HCT116 (cell line): ENCODE measurements around the gene CSF2RB. TPM values are rescaled to one million over a fixed set of nuclear protein-coding genes. Genes with fewer than 3 reads are reported as not detected.

ENCODE experiments used
- ATAC-seq: fragments of 200-7000 bp; cut with Tn5 transposase; 2 replicates; pipeline ENCODE4 v1.9.1; 2020; ENCODE audit warnings: mild to moderate bottlenecking, moderate library complexity
- BruUV-seq: library from RNA; stranded (reverse); fragments of 400-500 nt; replicated peaks from 2 replicates; lab custom pipeline; 2021; lab: Mats Ljungman, UMichigan
- CTCF ChIA-PET: fragments of 300-600 bp; sonication (Branson Sonifier 250); formaldehyde crosslinking; loops from one replicate; lab custom pipeline; 2021; ENCODE audit warnings: antibody characterized with exemption; lab: Charles Lee
- POLR2A ChIA-PET: fragments of 300-600, 350-600 bp; sonication (Branson Sonifier 250); formaldehyde crosslinking; loops from one replicate; lab custom pipeline; 2021; ENCODE audit warnings: antibody characterized with exemption; lab: Charles Lee
- RAD21 ChIA-PET, 2 experiments: fragments of 300-600 bp; sonication (Branson Sonifier 250); formaldehyde crosslinking; loops; one replicate each; lab custom pipeline; 2023; ENCODE audit warnings: low total read pairs in 2 of 2; ENCODE audit not compliant: uncharacterized antibody in 2 of 2, unreplicated experiment in 2 of 2, low non-redundant PET in 1 of 2; lab: Charles Lee
- DNase-seq: peaks from one replicate; pipeline ENCODE4 v3.0.0-alpha.2; 2010; ENCODE audit warnings: low read depth, low spot score
- H2AFZ ChIP-seq: fragments of 200-600 bp; shearing (Covaris generic), sonication (generic); 2 replicates; pipeline ENCODE4 v1.6.1; 2017; ENCODE audit warnings: low read depth, mixed run types, mixed read lengths, antibody characterized with exemption, low read length; ENCODE audit not compliant: poor library complexity, severe bottlenecking
- H3K27ac ChIP-seq: 2 replicates; pipeline ENCODE4 v1.5.1; 2012; ENCODE audit warnings: low read depth, low read length
- H3K27me3 ChIP-seq: fragments of 200-600 bp; sonication (generic); 2 replicates; pipeline ENCODE4 v1.6.1; 2016; ENCODE audit warnings: mixed run types, low read length, mixed read lengths; ENCODE audit not compliant: insufficient read depth
- H3K36me3 ChIP-seq, 2 experiments: fragments of 200-500 bp in 1 of 2; fragments of 200-600 bp in 1 of 2; sonication (Bioruptor generic) in 1 of 2; sonication (generic) in 1 of 2; 2 replicates each; pipeline versions ENCODE4 v1.5.1 to v1.6.1; 2014 to 2016; ENCODE audit warnings: low read length in 2 of 2, inconsistent platforms in 1 of 2, mixed read lengths in 1 of 2, mixed run types in 1 of 2; ENCODE audit not compliant: insufficient read depth in 2 of 2, control insufficient read depth in 1 of 2
- H3K4me1 ChIP-seq, 2 experiments: fragments of 200-600 bp in 1 of 2; sonication (generic) in 1 of 2; 2 replicates each; pipeline versions ENCODE4 v1.5.1 to v1.6.1; 2012 to 2017; ENCODE audit warnings: low read length in 2 of 2, inconsistent platforms in 1 of 2, mild to moderate bottlenecking in 1 of 2, mixed read lengths in 1 of 2, mixed run types in 1 of 2, moderate library complexity in 1 of 2; ENCODE audit not compliant: insufficient read depth in 2 of 2, control insufficient read depth in 1 of 2
- H3K4me2 ChIP-seq: fragments of 200-600 bp; sonication (generic); 2 replicates; pipeline ENCODE4 v1.6.1; 2017; ENCODE audit warnings: mixed run types, low read length, mixed read lengths
- H3K4me3 ChIP-seq, 2 experiments: fragments of 200-600 bp in 1 of 2; sonication (generic) in 1 of 2; replicated peaks in 1 of 2; 2 replicates each; pipeline ENCODE4 v1.5.1; 2011 to 2016; ENCODE audit warnings: low read length in 2 of 2, control low read depth in 1 of 2, low read depth in 1 of 2, mild to moderate bottlenecking in 1 of 2, mixed read lengths in 1 of 2, mixed run types in 1 of 2
- H3K79me2 ChIP-seq: fragments of 200-600 bp; sonication (generic); 2 replicates; pipeline ENCODE4 v1.6.1; 2017; ENCODE audit warnings: mild to moderate bottlenecking, mixed run types, low read length, moderate library complexity, mixed read lengths; ENCODE audit not compliant: insufficient read depth
- H3K9ac ChIP-seq: fragments of 200-600 bp; sonication (generic); 2 replicates; pipeline ENCODE4 v1.6.1; 2016; ENCODE audit warnings: low read length, mixed read lengths
- H3K9me2 ChIP-seq: fragments of 200-600 bp; sonication (generic), shearing (Covaris generic); 2 replicates; pipeline ENCODE4 v1.6.1; 2017; ENCODE audit warnings: mixed run types, mild to moderate bottlenecking, moderate library complexity; ENCODE audit not compliant: insufficient read depth
- H3K9me3 ChIP-seq, 2 experiments: fragments of 200-500 bp in 1 of 2; fragments of 200-600 bp in 1 of 2; sonication (Bioruptor generic) in 1 of 2; sonication (generic) in 1 of 2; 2 replicates each; pipeline ENCODE4 v1.6.1; 2014 to 2017; ENCODE audit warnings: low read length in 2 of 2, mixed read lengths in 2 of 2, inconsistent platforms in 1 of 2, low read depth in 1 of 2, mild to moderate bottlenecking in 1 of 2, mixed run types in 1 of 2, moderate library complexity in 1 of 2; ENCODE audit not compliant: control insufficient read depth in 1 of 2, insufficient read depth in 1 of 2
- H4K20me1 ChIP-seq: fragments of 200-600 bp; sonication (generic), shearing (Covaris generic); 2 replicates; pipeline ENCODE4 v1.6.1; 2017; ENCODE audit warnings: mixed run types, mild to moderate bottlenecking, moderate library complexity; ENCODE audit not compliant: insufficient read depth
- CBX3 ChIP-seq: IDR thresholded peaks from 2 replicates; pipeline ENCODE4 v1.6.1; 2012; ENCODE audit warnings: low read depth
- CEBPB ChIP-seq: IDR thresholded peaks from 2 replicates; pipeline ENCODE4 v1.6.1; 2012; ENCODE audit warnings: low read depth
- EGR1 ChIP-seq: IDR thresholded peaks from 2 replicates; pipeline ENCODE4 v1.6.1; 2012; ENCODE audit warnings: low read depth
- ELF1 ChIP-seq: IDR thresholded peaks from 2 replicates; pipeline ENCODE4 v1.6.1; 2012; ENCODE audit warnings: low read depth, borderline replicate concordance
- EZH2 ChIP-seq: fragments of 200-600 bp; sonication (generic); IDR thresholded peaks from 2 replicates; pipeline ENCODE4 v1.6.1; 2017; ENCODE audit warnings: antibody characterized with exemption, mixed run types
- JUND ChIP-seq: IDR thresholded peaks from 2 replicates; pipeline ENCODE4 v1.6.1; 2012
- MAX ChIP-seq: IDR thresholded peaks from 2 replicates; pipeline ENCODE4 v1.6.1; 2012
- POLR2AphosphoS5 ChIP-seq: IDR thresholded peaks from 2 replicates; pipeline ENCODE4 v1.6.1; 2011; ENCODE audit warnings: mild to moderate bottlenecking, low read depth, low read length, moderate library complexity
- RAD21 ChIP-seq: IDR thresholded peaks from 2 replicates; pipeline ENCODE4 v1.6.1; 2012; ENCODE audit warnings: low read depth, mild to moderate bottlenecking
- SRF ChIP-seq: IDR thresholded peaks from 2 replicates; pipeline ENCODE4 v1.6.1; 2012; ENCODE audit warnings: low read depth
- YY1 ChIP-seq: IDR thresholded peaks from 2 replicates; pipeline ENCODE4 v1.6.1; 2011; ENCODE audit warnings: low read length, low read depth, moderate library complexity, mild to moderate bottlenecking; ENCODE audit not compliant: insufficient replicate concordance; ENCODE audit errors: extremely low read depth
- ZFX ChIP-seq: fragments of 450-650 bp; IDR thresholded peaks from 2 replicates; pipeline ENCODE4 v1.6.1; 2017
- ZNF274 ChIP-seq: fragments of 200-500 bp; sonication (Bioruptor generic); IDR thresholded peaks from 2 replicates; pipeline ENCODE4 v1.6.1; 2014; ENCODE audit warnings: mild to moderate bottlenecking, low read depth, low read length, inconsistent platforms
- intact Hi-C: fragments of 100-400 bp; cut with micrococcal nuclease; formaldehyde crosslinking; loops from 2 replicates; pipeline ENCODE4 v1.10.0; 2022
- total RNA-seq: library from RNA; stranded (reverse); gene quantifications from one replicate; pipeline ENCODE4 v1.2.1, GENCODE V29; 2021; ENCODE audit not compliant: unreplicated experiment
- TF ChIP-seq, protein P1 (sequence below): IDR thresholded peaks from 2 replicates; pipeline ENCODE4 v1.6.1; 2012; ENCODE audit warnings: low read depth
- TF ChIP-seq, protein P2 (sequence below): IDR thresholded peaks from 2 replicates; pipeline ENCODE4 v1.6.1; 2011; ENCODE audit warnings: mild to moderate bottlenecking, low read length, moderate library complexity; ENCODE audit not compliant: insufficient replicate concordance; ENCODE audit errors: extremely low read depth
- TF ChIP-seq, protein P3 (sequence below): IDR thresholded peaks from 2 replicates; pipeline ENCODE4 v1.6.1; 2012

CSF2RB gene
- total RNA-seq, 1 experiment from 2014 or later, result 0.10 TPM

DNA sequence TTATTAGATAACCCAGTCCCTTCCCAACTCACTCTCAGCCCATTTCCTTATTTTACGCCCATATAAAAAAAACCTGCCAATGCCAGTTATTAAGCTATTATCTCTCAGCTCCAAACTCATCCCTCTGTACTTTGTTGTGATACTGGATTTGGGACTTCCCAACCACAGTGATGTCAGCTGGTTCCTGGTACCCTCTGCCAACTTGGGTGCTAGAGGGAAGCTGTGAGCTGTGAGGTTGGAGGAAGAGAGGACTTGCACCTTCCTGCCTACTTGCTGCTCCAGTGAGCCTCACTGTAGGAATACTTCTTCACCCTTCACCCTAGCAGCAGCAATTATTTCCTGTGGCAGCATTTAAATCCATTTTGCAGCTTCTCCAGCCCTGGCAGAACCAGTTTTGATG, 19.2 kb upstream of the CSF2RB start:
- ATAC-seq, result no peak
- DNase-seq, result no peak
- H3K9me2 ChIP-seq, result no peaks in the 10 kb centered on the region
- H2AFZ ChIP-seq, result no peak overlapping the region
- no peaks in the 10 kb centered on the region for H3K79me2 ChIP-seq
- ChIA-PET POLR2A (no interaction called here), CTCF (no interaction called here), RAD21 (no interaction called here)
- no peaks in the 10 kb centered on the region for H3K4me1 ChIP-seq
- intact Hi-C loops, result no loop called here
- H4K20me1 ChIP-seq, result no peaks in the 10 kb centered on the region
- no peaks in the 10 kb centered on the region for H3K36me3 ChIP-seq
- no peaks in the 10 kb centered on the region for H3K9me3 ChIP-seq
- no peak overlapping the region for H3K27ac ChIP-seq
- H3K4me3 ChIP-seq, result no peak overlapping the region
- BruUV-seq, result no TSS peak
- H3K9ac ChIP-seq, result no peak overlapping the region
- H3K4me2 ChIP-seq, result no peak overlapping the region
- peaks cover 19% of the 10 kb centered on the region for H3K27me3 ChIP-seq
- TF ChIP-seq EGR1 (no peak), CBX3 (no peak), RAD21 (no peak), SRF (no peak), POLR2AphosphoS5 (no peak), ZNF274 (no peak), ZFX (no peak), EZH2 (no peak)

- Histone ChIP-seq H3K9me3 (no peaks in the 10 kb centered on the region; a peak in 1 of 4 replicates), H3K27ac (no peak overlapping the region), H3K9me2 (no peaks in the 10 kb centered on the region), H3K9ac (no peak overlapping the region), H3K27me3 (peaks cover 19% of the 10 kb centered on the region), H3K4me1 (no peaks in the 10 kb centered on the region), H3K4me2 (no peak overlapping the region), H3K4me3 (no peak overlapping the region), H2AFZ (no peak overlapping the region), H3K79me2 (no peaks in the 10 kb centered on the region), H4K20me1 (no peaks in the 10 kb centered on the region), H3K36me3 (no peaks in the 10 kb centered on the region)
- no peak for ATAC-seq
- POLR2A ChIA-PET, result no interaction called here
- CTCF ChIA-PET, result no interaction called here
- TF ChIP-seq JUND (no peak), SRF (no peak), CEBPB (no peak), ZFX (no peak), ELF1 (no peak), YY1 (no peak), MAX (no peak), EGR1 (no peak)
- TF ChIP-seq, protein P1, sequence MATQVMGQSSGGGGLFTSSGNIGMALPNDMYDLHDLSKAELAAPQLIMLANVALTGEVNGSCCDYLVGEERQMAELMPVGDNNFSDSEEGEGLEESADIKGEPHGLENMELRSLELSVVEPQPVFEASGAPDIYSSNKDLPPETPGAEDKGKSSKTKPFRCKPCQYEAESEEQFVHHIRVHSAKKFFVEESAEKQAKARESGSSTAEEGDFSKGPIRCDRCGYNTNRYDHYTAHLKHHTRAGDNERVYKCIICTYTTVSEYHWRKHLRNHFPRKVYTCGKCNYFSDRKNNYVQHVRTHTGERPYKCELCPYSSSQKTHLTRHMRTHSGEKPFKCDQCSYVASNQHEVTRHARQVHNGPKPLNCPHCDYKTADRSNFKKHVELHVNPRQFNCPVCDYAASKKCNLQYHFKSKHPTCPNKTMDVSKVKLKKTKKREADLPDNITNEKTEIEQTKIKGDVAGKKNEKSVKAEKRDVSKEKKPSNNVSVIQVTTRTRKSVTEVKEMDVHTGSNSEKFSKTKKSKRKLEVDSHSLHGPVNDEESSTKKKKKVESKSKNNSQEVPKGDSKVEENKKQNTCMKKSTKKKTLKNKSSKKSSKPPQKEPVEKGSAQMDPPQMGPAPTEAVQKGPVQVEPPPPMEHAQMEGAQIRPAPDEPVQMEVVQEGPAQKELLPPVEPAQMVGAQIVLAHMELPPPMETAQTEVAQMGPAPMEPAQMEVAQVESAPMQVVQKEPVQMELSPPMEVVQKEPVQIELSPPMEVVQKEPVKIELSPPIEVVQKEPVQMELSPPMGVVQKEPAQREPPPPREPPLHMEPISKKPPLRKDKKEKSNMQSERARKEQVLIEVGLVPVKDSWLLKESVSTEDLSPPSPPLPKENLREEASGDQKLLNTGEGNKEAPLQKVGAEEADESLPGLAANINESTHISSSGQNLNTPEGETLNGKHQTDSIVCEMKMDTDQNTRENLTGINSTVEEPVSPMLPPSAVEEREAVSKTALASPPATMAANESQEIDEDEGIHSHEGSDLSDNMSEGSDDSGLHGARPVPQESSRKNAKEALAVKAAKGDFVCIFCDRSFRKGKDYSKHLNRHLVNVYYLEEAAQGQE, result no peak
- TF ChIP-seq, protein P2, sequence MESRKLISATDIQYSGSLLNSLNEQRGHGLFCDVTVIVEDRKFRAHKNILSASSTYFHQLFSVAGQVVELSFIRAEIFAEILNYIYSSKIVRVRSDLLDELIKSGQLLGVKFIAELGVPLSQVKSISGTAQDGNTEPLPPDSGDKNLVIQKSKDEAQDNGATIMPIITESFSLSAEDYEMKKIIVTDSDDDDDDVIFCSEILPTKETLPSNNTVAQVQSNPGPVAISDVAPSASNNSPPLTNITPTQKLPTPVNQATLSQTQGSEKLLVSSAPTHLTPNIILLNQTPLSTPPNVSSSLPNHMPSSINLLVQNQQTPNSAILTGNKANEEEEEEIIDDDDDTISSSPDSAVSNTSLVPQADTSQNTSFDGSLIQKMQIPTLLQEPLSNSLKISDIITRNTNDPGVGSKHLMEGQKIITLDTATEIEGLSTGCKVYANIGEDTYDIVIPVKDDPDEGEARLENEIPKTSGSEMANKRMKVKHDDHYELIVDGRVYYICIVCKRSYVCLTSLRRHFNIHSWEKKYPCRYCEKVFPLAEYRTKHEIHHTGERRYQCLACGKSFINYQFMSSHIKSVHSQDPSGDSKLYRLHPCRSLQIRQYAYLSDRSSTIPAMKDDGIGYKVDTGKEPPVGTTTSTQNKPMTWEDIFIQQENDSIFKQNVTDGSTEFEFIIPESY, result no peak
- TF ChIP-seq, protein P3, sequence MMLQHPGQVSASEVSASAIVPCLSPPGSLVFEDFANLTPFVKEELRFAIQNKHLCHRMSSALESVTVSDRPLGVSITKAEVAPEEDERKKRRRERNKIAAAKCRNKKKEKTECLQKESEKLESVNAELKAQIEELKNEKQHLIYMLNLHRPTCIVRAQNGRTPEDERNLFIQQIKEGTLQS, result no peak
- RAD21 ChIA-PET, result no interaction called here
- intact Hi-C loops, result no loop called here
- DNase-seq, result no peak
- BruUV-seq, result no TSS peak
Measured at GRCh38 chr22:36897611-36898010, 15.8 kb upstream of the CSF2RB start.
